ENCODE results near the gene PHACTR4.
"Not testable (repeated sequence)": the region's sequence is repeated elsewhere in the genome, so short reads cannot be mapped to it uniquely, and the experiment has no call there.

The PHACTR4 gene

GRCh38 chr1:28437264-28437923, 67.9 kb downstream of the PHACTR4 start:
- no peak for DNase-seq (ENCODE audit: low spot score)

DNA sequence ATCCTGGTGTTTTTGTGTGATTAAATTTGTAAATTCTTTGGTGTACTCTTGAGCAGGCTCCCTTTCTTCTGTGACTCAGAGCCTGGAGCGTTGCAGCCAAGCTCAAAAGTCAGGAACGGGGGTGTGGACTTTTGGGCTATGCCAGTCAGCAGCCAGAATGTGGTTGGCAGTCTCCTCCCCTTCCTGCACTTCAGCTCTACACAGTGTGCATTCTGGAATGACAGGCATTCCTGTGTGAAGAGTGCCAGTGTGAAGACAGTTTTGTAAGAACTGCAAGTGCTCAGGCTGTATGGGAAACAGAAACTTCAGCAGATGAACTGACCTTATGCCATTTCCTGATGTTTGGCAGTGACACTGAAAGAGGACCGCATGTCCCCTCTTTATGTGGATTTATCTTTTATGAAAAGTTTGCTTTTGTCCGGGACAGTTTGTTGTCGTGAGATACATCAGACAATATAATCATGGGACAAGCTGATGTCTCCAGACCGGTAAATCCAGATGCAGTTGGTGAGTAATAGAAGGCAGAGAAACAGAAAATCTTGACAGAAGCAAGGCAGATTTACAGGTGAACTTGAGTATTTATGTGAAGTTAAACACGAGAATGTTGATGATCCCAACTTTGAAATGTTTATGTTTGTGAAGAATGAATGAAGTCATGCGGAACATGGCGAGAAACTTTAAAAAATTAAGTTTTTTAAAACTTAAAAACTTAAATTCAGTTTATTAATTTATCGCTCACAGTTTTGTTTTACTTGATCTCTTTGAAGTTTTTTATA, 68.6 kb downstream of the PHACTR4 start:
- DNase-seq (ENCODE audit: low spot score): peak; percentile 15

DNA sequence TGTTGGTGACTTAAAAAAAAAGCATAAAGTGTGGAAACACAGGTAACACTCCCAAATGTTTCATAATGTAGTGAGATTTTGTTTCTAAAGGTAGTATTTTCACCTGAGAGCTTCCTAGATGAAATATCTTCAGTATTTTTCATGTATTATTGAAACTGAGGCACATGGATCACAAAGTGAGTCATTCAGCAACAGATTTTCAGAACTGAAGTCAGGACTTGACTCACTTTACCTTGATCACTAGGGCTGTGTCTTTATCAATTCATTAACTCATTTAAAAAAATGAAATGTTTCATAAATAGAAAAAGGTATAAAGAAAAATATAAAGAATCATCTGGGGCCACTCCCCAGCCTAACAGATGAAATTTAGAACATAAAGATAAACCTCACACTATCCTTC, 69.8 kb downstream of the PHACTR4 start:
- DNase-seq (ENCODE audit: low spot score): no peak

GRCh38 chr1:28441674-28442073, 72.1 kb downstream of the PHACTR4 start:
- no peak for DNase-seq (ENCODE audit: low spot score)

DNA sequence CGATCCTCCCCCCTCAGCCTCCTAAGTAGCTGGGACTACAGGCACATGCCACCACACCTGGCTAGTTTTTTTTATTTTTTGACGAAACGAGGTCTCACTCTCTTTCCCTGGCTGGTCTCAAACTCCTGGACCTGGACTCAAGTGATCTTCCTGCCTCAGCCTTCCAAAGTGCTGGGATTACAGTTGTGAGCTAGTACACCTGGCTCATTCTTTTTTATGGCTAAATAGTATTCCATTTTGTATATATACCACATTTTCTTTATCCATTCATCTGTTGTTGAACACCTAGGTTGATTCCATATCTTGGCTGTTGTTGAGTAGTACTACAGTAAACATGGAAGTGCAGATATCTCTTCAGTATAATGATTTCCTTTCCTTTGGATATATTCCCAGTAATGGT, 74.0 kb downstream of the PHACTR4 start:
- no peak for DNase-seq (ENCODE audit: low spot score)

GRCh38 chr1:28447679-28448078, 78.1 kb downstream of the PHACTR4 start:
- DNase-seq (ENCODE audit: low spot score): no peak

DNA sequence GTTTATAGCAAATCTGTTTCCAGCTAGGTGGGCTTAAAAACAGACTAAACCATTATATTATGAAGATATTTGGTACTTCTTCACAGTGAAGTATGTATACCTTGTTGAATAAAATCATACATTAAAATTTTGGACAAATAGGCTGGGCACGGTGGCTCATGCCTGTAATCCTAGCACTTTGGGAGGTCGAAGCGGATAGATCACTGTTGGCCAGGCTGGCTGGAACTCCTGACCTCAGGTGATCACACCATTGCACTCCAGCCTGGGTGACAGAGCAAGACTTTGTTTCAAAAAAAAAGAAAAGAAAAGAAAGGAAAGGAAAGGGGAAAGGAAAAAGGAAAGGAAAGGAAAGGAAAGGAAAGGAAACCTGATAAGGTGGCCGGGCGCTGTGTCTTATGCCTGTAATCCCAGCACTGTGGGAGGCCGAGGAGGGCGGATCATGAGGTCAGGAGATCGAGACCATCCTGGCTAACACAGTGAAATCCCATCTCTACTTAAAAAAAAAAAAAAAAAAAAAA, 78.6 kb downstream of the PHACTR4 start:
- not testable (repeated sequence) for DNase-seq (ENCODE audit: low spot score)

- no peak for DNase-seq (ENCODE audit: low spot score)
Measured at GRCh38 chr1:28449904-28450303, 80.4 kb downstream of the PHACTR4 start.

GRCh38 chr1:28450561-28450960, 81.0 kb downstream of the PHACTR4 start:
- DNase-seq (ENCODE audit: low spot score): no peak

DNA sequence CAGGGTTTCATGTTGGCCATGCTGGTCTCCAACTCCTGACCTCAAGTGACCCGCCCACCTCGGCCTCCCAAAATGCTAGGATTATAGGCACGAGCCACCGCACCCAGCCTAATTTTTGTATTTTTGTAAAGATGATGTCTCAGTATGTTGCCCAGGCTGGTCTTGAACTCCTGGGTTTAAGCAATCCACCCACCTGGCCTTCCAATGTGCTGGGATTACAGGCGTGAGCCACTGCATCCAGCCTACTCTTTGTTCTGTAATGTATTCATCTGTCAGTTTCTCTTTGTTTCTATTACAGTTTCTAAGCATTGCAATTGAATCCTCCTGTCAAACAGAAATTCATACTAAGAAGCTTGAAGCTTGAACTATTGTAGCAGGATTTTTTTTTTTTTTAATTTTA, 81.5 kb downstream of the PHACTR4 start:
- no peak for DNase-seq (ENCODE audit: low spot score)

GRCh38 chr1:28456078-28456477, 86.5 kb downstream of the PHACTR4 start:
- no peak for DNase-seq (ENCODE audit: low spot score)

DNA sequence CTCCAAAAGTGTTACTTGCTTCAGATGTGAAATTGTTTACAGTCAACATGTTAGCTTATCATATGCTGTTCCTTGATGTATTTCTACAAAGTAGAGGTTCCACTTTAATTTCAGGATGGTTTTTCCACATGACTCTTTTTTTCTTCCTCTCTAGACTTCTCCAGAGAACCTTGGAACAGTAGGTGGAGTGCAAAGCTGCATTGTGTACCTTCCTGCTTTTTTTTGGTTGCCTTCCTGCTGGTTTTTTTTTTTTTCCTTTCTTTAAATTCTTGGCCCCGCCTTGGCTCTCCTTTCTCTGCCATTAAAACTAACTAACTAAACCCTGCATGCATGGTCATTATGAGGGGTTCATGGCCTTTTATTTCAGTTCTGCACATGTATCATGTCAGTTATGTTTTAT, 88.1 kb downstream of the PHACTR4 start:
- DNase-seq (ENCODE audit: low spot score): no peak

DNA sequence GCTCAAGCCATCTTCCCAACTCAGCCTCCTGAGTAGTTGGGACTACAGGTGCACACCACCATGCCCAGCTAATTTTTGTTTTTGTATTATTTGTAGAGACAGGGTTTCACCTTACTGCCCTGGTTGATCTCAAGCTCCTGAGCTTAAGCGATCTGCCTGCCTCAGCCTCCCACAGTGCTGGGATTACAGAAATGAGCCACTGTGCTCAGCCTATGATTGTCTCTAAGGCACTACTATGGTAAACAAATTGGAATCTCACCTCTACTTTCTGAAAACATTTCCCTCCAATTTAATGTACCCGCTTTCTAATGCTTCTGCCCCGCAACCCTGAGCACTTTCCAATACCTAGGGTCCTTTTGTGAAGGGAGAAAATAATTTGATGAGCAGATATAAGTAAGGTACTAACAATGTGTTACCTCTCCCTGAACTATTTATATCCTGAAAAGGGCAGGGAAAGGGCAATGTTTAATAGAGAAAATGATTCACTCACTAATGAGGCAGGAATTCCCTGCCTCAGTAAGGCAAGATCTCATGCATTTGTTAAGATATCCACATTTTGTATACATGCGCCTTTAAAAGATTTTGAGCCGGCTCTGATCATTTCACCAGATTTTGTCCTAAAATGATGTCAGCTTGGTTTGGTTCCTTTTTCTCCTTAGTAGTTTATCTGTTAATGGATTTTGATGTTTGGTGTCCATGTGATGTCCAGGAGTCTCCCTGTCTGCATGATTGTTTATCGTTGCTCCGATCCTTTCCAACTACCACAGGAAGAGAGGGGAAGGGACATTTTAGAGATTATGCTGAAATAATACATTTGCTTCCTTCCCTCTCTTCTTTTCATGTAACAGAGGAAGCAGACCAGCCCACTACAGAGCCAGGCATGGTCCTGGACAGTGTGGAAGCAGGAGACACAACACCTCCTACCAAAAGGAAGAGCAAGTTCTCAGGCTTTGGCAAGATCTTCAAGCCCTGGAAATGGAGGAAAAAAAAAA, 89.0 kb downstream of the PHACTR4 start:
- DNase-seq (ENCODE audit: low spot score): no peak

DNA sequence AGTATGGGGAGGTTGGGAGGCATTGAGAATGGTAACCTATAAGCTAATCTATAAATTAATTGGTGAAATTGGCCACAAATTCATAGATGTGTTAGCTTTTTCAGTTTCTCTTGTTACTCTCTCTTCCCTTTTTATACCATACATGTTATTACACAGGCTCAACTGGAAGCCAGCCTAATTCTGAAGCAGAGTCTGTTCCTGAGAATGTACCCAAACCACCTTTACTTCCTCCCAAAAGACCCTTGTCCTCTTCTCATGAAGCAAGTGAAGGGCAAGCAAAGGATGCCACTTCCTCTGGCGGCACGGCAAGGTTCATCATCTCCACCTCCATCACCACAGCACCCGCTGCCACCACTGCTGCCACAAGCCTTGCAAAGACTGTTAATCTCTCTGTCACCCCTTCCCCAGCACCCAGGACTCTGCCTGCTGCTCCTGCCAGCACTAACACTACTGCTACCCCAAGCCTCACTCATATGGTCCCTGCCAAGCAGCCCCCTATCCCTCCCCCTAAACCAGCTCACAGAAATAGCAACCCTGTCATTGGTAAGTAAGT, 96.8 kb downstream of the PHACTR4 start:
- no peak for DNase-seq (ENCODE audit: low spot score)

- DNase-seq (ENCODE audit: low spot score): no peak
Measured at GRCh38 chr1:28470146-28470545, 100.6 kb downstream of the PHACTR4 start.

GRCh38 chr1:28479497-28479896, 110.0 kb downstream of the PHACTR4 start:
- DNase-seq (ENCODE audit: low spot score): not testable (repeated sequence)

- no peak for DNase-seq (ENCODE audit: low spot score)
Measured at GRCh38 chr1:28480308-28480707, 110.8 kb downstream of the PHACTR4 start.

DNA sequence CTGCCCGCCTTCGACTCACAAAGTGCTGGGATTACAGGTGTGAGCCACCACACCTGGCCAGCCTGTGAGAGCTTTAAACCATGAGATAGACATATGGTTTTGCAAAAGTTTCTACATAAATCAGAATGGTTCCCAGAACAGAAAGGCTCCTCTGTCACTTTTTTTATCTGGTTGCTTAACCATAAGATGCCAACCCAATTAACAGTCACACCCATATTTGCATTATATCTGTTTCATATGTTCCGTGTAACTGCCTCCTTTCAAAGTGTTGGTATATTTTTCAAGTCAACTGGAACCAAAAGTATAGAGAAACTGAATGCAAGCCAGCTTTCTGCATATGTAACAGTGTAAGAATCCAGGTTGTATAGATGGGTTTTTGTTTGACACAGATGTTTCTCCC, 112.6 kb downstream of the PHACTR4 start:
- no peak for DNase-seq (ENCODE audit: low spot score)

DNA sequence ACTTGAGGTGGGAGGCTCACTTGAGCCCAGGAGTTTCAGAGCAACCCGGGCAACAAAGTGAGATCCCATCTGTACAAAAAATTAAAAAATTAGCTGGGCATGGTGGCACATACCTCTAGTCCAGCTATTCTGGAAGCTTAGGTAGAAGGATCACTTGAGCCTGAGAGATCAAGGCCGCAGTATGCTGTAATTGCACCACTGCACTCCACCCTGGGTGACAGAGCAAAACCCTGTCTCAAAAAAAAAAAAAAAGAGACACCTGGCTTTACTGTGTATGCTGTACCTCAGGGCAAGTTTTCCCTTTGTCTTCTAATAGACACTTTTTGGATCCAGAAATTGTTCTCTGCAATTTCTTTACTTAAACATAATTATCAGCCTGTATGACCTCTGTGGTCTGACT, 113.2 kb downstream of the PHACTR4 start:
- DNase-seq (ENCODE audit: low spot score): no peak

GRCh38 chr1:28494737-28495136, 125.2 kb downstream of the PHACTR4 start:
- no peak for DNase-seq (ENCODE audit: low spot score)

- DNase-seq (ENCODE audit: low spot score): no peak
Measured at GRCh38 chr1:28499553-28499952, 130.0 kb downstream of the PHACTR4 start.

DNA sequence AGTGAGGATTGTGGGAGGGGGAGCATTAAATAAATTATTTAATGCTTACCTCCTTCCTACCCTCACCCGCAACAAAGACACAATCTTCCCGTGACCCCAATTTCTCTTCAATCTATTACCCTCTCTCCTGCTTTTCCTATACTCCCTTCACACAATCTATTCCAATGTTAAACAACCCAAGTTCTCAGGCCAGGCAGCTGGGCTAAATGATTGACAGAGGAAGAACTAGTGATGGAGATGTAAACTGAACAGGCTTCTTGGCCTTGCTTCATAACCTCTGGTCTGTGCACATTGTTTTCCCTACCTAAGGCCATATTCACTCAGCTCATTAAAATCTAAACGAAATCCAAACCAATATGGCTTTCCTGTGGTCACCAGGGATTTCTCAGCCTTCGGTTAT, 132.4 kb downstream of the PHACTR4 start:
- no peak for DNase-seq (ENCODE audit: low spot score)
